DMS153 treated with DMSO at 0.1 percent for 48 hours (cell line): ENCODE results near the gene SEZ6.
A peak's percentile ranks its signal among the peaks of the same experiment; 100 is the strongest.

ENCODE experiments used
- DNase-seq: peaks from one replicate; lab custom pipeline; 2025; ENCODE audit not compliant: unreplicated experiment; lab: John Stamatoyannopoulos, UW

The SEZ6 gene

DNA sequence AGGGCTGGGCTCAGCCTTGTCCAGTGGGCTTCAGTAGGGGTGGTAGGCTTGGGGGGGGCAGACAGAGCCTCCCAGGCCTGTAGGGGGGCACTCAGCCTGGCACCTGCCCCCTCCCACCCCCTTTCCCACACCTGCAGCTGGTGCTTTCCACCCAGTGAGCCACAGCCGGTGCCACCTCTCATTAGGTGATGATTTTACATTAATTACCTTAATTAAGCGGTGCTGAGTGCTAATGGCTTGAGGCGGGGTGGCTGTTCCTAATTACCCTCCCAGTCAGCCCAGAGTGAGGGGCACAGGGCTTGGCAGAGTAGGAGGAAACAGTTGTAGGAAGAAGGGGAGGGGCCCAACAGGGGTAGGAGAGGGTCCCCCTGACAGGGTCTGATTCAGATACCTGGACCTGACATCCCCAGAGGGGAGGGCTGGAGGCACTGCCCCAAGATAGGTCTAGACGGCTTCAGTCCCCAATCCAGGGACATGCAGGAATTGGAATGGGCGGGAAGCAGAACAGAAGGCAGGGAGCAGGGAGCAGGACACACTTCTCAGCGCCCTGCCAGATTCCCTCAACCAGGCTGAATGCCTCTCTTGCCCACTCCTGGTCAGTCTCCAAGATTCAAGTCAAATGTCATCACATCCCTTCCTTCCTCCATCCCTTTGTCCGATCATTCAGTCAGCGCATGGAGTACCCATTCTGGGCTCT lies 28.0 kb downstream of the SEZ6 start:
- DNase-seq = no peak

DNA sequence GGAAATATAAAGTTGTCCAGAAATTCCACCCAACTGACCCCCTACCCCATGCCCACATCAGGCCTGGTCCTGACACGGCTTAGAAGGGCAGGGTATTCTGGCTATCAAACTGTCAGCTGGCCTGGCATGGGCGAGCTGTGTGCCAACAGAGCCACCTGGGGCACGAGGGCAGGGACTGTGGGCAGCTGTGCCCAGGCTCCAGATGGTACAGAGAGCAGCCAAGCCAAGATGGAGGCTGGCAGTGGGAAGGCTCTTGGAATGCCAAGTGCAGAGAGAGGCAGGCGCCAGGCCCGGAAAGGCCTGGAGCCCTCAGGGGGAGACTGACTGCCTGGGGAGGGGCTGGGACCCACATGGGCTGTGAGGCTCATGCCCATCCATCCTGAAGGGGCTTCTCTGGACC lies 30.2 kb downstream of the SEZ6 start:
- no peak for DNase-seq

DNA sequence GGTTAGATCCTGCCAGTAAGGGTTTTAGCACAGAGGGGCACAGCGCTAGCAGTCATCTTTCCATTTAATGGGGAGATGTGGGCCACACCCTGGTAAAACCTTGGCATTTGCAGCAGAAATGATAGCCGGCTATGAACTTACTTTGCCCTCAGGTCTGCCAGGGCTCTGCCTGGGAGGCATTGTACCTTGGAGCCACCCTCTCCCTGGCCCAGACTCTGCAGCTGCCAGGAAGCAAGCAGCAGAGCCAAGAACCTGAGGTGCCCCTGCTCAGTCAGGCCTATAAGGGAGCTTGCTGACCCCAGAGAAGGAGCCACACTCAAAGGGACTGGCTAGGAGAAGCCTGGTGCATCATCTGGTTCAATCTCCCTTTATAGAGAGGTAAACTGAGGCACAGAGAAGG lies 30.8 kb downstream of the SEZ6 start:
- no peak for DNase-seq

DNA sequence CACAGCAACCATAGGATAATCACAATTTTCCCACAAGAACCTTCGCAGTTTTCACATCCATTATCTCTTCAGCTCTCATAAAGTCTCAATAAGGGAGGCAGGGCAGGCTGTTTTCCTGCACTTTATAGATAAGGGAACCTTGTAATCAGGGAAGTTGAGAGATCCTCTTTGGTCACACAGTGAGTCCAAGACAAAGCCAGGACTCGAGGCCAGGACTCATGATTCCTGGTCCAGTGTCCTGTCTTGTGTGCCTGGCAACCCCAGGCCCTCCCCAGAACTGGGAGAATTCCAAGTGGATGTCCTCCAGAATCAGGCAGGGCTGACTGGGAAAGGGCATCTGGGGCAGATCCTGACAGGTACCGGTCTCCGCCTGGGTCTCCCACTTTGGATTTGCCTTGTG lies 31.4 kb downstream of the SEZ6 start:
- DNase-seq = no peak

DNA sequence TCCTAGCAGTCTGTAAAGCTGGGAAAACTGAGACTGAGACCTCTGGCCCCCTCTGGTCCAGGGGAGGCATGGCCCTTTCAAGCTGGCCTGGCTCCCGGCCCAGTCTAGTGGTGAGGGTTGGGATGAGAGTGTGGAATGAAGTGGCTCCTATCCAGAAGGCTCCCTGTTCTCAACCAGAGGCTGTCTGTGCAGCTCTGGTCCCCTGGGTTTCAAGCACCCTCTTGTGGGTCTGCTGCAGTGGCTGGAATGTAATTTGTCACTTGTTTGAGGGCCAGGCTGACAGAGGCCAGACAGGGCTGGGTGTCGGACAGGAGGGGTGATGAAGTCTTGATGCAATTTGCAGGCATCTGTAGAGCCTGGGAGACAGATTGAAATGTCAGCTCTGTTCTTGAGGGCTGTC lies 32.4 kb downstream of the SEZ6 start:
- peak; percentile 15 for DNase-seq

DNA sequence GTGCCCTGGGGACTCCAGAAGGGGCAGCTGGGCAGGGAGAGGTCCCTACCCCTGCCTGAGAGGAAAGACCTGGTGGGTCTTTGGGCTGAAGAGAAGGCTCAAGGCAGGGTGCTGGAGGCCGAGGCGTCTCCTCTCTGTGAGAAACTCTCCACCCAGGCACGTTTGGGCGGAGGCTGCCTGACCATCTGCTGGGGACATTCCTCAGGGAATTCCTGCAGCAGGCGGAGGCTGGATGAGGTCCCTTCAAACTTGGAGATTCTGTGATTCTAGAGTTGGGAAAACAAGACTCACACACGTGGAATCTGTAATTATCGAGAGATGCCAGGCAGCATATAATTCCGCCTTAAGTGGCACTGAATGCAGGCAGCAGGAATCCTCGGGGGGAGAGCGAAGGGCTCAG lies 33.4 kb downstream of the SEZ6 start:
- DNase-seq = no peak

DNA sequence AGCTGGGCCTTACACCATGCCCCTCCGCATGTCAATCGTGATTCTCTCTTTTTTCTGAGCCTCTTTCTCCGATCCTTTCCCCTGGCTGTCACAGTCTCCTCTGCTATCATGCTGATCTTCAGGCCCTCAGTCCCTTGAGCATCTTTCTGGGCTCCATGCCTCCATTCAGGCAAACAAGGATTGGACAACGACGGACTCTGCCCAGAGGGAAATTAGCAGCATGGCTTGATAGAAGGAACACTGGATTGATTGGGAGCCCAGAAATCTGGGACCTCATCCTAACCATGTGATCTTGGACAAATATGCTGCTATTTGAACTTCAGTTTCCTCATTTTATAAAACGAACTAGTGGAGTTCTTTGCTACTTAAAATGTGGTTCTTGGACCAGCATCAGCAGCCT lies 35.0 kb downstream of the SEZ6 start:
- DNase-seq = no peak

DNA sequence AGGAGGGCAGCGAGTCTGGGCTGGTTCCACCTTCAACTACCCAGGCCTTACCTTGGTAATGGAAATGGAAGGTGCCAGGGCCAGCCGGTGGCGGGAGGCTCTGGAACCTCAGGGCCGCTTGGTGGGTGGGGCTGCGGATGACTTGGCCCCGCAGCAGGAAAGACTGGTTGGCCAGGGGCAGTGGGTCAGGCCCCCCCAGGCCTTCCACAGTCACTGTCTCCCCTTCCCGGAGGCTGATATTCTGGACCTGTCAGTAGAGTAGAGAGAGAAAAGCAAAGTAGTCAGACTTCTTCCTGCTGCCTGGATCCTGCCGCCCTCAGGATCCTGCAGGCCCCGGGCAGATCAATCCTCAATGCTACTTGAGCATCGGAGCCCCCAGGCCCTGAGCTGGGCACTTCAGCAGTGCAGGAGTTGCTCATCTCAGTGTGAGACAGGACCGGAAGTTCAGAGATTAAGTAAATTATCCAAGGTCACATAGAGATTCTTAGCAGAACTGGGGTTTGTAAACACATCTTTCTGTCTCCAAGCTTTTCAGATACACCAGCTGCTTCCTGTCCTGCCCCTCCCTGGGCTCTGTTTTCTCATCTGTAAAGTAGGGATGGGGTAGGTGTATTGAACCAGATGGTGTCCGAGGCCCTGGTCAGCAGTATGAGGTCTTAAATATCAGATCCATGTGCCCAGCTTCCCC lies 36.0 kb downstream of the SEZ6 start:
- DNase-seq = no peak

DNA sequence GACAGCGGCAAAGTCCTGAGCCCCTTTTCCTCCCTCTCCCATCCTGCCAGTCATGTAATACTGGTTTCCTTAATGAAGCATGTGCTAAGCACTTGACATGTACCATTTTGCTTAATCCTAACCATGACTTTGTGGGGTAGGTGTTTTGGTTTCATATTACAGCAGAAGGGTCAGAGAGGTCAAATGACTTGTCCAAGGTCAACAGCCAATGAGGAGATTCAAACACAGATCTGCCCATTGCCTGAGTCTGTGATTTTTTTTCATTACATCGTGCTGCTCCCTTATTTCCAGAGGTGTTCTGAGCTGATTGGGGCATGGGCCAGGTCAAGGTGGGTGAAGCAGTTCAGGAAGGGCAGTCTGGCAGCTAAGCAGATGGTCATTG lies 36.9 kb downstream of the SEZ6 start:
- no peak for DNase-seq

DNA sequence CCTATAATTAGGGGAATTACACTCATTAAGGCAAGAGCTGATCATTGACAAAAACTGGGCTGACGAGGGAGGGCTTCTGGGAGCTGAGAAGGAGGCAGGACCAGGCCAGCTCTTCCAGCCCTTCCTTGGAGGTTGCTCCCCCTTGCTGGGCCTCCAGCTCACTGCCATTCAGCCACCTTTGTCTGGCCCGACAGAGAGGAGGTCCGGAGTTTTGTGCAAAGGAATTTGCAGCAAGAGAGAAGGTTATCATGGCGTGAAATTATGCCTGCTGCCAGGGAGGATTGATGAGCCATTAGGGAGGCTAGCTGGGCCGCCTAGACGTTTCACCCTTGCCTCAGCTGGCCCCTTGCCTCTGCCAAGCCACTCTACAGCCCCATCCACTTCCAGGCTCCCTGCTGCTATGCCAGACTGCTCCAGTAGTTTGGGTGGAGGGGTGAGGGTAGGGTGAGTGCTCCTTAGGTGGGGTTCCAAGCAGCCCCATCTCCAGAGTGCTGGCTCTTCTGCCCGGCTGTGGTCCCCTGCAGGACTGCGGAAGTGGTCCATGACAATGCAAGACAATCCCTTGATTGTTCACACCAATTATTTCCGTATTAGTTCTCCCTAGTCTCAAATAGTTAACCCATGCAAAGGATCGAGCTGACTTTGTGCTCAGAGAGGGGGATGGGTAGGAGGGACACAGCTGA lies 37.5 kb downstream of the SEZ6 start:
- no peak for DNase-seq

DNA sequence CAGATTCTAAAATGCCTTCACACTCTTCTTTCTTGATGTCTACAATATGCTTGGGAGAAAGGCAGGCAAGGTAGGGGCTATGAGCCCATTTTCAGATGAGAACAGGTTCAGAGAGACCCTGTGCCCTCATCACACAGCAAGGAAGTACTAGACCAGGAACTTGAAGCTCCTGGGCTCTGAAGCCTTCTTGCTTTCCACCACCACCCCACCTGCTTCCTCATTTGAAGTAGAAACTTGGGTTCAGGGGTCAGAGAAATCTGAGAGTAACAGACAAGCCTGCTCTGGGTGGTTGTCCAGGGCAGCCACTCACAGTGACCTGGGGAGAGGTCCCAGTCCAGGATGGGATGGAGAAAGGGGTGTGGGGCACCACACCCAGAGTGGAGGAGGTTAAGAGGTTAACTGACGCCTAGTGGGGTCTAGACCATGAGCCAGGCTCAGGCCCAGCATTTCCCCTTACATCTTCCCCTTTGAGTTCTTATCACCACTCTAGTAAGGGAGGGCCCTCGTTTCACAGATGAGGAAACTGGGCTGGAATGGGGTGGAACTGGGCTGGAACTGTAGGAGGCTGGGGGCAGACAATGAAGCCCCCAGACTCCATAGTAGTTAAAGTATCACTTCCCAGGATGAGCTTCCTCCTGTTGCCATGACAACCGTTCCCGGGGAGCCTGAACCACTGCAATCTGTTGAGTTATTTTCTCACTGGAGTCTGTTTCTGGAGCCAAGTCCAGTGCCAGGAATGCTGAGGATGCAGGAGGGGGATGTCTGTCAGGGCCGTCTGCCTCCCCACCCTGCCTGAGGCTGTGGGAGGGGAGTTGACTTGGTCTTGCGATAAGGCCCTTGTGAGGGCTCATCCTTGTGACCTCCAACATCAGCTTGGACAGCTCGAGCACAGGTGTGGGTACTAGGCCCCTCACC lies 38.4 kb downstream of the SEZ6 start:
- no peak for DNase-seq

DNA sequence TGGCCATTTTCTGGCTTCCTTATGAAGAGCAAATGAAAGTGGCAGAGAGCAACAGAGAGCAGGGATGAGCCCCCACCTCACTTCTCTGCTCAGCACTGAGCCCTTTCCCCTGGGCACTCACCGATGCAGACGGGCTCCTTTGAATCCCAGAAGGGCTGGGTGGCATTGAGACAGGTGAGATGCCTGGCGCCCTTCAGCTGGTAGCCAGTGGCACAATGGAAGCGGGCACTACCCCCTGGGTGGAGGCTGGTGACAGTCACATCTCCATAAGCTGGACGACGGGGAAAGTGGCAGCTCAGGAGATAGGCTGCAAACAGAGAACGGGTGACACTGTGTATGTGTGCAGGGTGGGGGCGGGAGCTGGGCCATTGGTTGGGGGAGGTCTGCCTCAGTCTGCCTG lies 42.0 kb downstream of the SEZ6 start:
- DNase-seq = no peak

DNA sequence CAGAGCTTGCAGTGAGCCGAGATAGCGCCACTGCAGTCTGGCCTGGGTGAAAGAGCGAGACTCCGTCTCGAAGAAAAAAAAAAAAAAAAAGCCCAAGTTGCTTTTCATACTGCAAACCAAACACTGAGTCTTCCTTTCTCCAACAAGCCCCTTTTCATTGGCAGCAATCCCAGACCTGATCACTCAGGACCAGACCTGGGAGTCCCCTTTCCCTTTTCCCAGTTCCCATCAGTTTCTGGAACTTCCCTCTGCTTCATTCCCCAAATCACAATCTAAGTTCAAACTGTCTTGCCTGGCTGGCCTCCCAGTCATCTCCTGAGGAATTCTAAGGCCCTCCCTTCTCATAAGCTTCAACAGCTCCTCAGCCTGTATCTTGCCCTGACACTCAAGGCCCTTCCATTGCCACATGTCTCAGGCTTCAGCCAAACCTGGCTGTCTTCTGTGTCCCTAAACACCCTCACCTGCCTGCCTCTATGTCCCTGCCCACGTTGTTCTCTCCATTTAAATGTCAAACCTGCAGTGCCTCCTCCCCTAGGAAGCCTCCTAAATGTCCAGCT lies 42.7 kb downstream of the SEZ6 start:
- no peak for DNase-seq

DNA sequence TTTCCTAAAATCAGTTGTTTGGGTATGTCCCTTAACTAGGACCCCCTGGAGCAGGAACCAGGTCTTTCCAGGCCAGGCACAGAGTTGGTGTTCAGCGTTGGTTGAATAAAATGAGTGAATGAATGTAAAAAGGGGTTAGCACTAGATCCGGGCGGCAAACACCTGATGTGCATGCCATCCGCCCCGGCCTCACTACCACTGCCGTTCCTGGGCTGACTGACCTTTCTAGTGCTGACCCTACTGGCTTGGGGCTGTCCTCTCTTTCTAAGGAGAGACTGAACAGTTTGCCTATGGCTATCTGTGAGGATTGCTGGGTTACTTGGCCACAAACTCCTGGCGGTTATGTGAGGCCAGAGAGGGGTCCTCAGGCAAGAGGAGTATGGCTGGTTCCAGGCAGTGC lies 44.4 kb downstream of the SEZ6 start:
- DNase-seq = no peak

DNA sequence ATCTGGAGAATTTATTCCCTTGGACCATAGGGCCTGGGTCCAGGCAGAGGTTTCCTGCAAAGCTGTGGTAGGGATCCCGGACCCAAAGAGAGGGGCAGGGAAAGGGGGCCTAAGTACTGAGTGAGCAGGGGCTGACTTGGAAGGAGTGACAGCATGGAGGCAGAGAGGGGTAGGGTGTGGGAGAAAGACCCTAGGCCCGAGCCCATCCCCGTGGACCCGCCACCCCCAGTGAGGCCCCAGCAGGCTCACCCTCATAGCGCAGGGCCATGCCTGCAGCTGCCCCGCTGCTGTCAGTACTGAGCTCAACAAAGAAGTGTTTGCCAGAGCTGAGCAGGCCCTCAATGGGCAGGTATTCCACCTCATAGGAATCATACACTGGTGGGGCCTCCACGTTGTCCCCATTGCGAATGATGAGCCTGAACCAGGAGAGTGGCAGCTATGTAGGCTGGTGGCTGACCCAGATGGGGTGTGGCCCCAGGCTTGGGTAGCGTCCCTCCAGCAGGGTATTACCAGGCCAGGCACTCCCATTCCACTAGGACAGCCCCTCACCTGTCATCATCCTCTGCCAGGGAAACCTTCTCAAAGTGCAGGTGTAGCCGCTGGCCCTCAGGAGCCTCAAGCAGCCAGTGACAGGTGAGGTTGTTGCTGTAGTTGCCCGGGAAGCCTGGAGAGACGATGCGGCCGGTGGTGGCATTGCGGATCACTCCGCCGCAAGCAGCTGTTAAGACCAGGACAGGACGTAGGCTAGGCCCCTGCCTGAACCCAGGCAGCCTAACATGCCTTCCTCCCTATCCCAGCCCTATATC lies 45.4 kb downstream of the SEZ6 start:
- DNase-seq = no peak

DNA sequence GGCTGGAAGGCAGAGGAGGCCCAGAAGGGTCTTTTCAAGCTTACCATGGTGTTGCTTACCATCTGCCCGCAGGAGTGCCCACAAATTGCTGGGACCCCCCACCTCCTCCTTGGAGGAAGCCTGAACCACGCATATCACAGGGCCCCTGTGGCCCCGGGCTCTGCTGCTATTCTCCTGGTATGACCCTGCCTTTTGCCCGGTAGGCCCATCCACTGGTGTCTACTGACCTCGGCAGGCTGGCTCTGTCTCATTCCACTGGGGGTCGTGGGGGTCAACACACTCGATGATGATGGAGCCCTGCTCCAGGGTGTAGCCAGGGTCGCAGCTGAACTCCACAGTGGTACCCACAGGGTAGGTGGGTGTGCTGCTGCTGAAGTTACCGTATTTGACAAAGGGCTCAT lies 46.4 kb downstream of the SEZ6 start:
- DNase-seq = no peak

DNA sequence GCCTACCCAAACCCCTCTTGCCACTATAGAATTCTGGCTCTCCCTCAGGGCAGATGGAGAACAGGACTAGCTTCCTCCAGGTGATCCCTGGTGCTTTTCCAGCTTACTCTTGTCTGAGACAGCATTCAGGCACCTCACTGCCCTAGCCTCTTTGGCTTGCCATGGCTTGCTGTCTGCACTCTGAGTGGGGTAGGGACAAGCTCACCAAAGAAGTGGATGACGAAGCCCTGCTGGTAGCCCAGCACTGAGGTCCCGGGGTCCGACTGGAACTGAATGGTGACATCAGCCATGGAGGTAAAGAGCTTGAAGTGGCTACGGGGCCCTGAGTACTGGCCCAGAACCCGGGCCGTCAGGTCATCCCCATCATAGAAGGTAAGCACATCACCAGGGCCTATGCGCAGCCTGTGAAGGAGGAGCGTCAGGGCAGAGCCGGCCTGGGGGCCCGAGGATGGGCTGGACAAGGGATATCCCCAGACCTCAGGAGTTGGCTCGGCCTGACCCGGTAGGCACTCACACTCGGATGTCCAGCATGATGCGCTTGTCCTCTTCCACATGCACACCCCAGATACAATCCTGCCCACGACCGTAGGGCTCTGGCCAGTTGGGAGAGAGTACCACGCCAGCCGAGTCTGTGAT lies 46.9 kb downstream of the SEZ6 start:
- DNase-seq = no peak

DNA sequence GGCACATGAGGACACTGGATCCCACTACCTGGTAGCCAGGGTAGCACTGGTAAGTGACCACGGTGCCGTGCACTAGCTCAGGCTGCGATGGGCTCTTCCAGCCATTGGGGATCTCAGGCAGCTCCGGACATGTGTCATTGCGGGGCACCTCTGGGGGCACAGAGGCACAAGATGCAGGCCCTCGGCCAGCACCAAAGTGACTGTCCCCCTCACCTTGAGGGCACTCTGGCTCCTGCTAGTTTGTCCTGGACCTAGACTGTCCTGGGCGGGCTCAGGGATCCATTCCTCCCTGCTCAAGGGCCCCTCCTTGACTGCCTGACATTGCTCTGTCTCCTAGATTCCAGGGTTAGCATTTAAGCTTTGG lies 47.9 kb downstream of the SEZ6 start:
- DNase-seq = no peak

DNA sequence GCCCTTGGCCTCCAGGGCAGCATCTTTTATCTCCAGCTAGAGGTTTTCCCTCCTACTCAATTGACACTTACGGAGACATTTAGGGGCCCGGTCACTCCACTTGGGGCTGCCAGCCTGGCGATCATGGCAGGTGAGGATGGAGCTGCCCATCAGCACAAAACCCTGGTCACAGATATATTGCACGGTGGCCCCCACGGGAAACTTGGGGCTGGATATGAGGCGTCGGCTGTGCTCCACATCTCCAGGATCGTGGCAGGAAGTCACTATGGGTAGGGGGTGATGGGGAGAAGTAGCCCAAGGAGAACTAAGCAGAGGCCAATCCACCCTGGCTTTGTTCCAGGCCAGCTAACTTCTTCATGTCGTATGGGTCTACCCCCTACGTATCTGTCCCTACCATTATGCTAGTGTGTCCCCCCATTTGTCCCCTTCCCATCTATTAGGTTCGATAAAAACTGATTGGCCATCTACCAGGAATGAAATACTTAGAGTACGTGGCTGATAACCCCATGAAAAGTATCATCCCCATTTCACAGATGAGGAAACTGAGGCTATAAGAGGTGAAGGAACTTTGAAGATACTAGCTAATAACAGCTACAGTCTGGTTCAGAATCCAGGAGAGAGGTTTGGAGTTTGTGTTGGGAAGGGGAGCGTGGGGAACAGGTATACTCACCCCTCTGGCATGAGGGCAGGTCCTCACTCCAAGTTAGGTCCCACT lies 48.4 kb downstream of the SEZ6 start:
- no peak for DNase-seq
